Mucosa of descending colon (tissue), 3 donors: Measurements from ENCODE around the gene SRMS. TPM values are rescaled to one million over a fixed set of nuclear protein-coding genes. Genes with fewer than 3 reads are reported as not detected.

Experiments
- ATAC-seq: fragments of 200-7000 bp; cut with Tn5 transposase; one replicate; pipeline ENCODE4 v1.9.1; 2020; ENCODE audit warnings: mild to moderate bottlenecking, moderate library complexity
- DNase-seq, 3 donors: peaks; one replicate each; pipeline ENCODE4 v3.0.0-alpha.2; 2020
- H3K36me3 ChIP-seq: fragments of 200-600 bp; one replicate; pipeline ENCODE4 v1.8.0; 2021; ENCODE audit warnings: low read depth, mild to moderate bottlenecking
- H3K4me1 ChIP-seq: fragments of 200-600 bp; one replicate; pipeline ENCODE4 v1.8.0; 2021; ENCODE audit warnings: low read depth, mild to moderate bottlenecking
- H3K4me3 ChIP-seq: fragments of 200-600 bp; one replicate; pipeline ENCODE4 v1.8.0; 2021; ENCODE audit warnings: mild to moderate bottlenecking
- H3K9me3 ChIP-seq: fragments of 200-600 bp; one replicate; pipeline ENCODE4 v1.8.0; 2021; ENCODE audit warnings: mild to moderate bottlenecking
- CTCF ChIP-seq: fragments of 200-600 bp; IDR thresholded peaks from one replicate; pipeline ENCODE4 v1.8.0; 2022; ENCODE audit warnings: antibody characterized with exemption, mild to moderate bottlenecking
- intact Hi-C, 2 donors: fragments of 100-400 bp; cut with DNase I in 1 of 2; cut with micrococcal nuclease in 1 of 2; formaldehyde crosslinking; loops; one replicate each; pipeline versions ENCODE4 v1.11.0 to v1.11.1; 2022; cut with DNase I, micrococcal nuclease
- total RNA-seq, 3 donors: library from RNA; stranded (reverse); fragmentation: NEBNext Ultra II Directional in 2 of 3; extraction: Animal tissue kit (Norgen Biotek cat#: 25700) in 2 of 3; gene quantifications; one replicate each; pipeline versions ENCODE4 v1.2.1 to v1.2.4, GENCODE V29; 2021 to 2023
- donor health status: DM: no; HTN: no; CAD: no; lungs with moderate emphysema.
- donor health status: DM: no; HTN: no; CAD: no.
- donor health status: DM: no; HTN: yes; CAD: no.

The SRMS gene
- total RNA-seq, 3 donors from 2014 or later = 0.25 to 0.52 (median 0.27) TPM

DNA sequence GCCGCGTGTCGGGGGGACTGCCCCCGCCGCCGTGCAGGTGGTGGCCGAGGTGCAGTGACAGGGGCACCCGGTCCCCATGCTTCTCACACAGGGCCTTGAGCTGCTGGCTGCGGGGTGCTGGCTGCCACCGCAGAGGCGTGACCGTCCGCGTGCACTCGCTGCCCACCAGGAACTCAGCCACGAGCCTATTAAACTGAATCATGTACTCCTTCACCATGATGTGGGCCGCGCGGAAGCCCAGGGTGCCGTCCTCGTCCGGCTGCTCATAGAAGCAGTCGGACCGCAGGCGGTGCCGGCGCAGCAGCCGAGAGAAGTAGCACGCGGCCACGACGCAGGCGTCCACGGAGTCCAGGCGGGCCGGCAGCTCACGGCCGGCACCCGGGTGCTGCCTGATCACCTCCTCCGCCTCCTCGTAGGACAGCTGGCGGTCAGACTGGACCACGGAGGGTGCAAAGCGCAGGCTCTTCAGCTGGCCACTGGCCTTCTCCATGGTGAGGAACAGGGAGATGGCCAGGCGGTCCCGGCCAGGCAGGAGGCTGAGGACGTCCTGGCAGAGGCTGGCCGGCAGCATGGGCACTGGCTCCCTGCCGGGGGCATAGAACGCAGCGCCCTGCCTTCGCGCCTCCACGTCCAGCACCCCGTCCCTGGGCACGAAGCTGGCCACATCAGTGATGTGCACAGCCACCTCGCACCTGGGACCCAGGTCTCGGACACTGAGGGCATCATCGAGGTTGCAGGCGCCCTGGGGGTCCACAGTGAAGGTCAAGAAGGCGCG is 16.7 kb upstream of the SRMS start:
- TF ChIP-seq CTCF = no peak
- ATAC-seq (no peak), DNase-seq (no peak)

DNA sequence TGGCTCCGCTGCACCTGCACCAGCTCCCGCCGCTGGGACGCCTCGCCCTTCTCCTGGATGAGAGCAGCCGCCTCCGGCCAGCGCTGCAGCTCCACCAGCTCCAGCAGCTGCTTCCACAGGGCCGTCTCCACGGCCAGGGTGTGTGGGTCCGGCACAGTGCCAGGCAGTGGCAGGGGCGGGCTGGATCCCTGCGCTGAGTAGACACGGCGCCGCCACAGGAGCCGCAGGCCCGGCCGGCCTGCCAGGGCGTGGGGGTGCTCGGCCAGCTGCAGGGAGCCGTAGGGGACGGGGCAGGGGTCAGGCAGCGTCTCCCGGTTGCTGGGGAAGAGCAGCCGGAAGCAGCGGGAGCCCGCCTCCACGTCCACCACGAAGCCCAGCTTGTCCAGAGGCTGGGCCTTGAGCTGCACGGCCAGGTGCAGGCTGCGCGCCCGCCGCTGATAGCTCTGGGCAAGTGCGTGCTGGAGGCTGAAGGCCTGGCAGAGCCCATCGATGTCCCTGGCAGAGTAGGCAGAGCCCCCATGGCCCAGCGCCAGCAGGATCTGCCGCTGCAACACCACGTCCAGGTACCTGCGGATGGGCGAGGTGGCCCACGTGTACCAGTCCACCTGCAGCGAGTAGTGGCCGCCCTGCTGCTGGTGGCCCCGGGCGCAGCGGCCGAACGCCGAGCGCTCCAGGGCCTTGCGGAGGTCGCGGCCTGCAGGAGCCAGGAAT is 15.8 kb upstream of the SRMS start:
- peak in 1 of 3 donors; percentile 44 for DNase-seq

More for the DNA sequence above, 16.7 kb upstream of the SRMS start:
- Histone ChIP-seq H3K4me3 (no peak overlapping the region), H3K36me3 (no peaks in the 10 kb centered on the region), H3K4me1 (peaks cover 9% of the 10 kb centered on the region), H3K9me3 (no peaks in the 10 kb centered on the region)
- intact Hi-C loops = no loop called here

DNA sequence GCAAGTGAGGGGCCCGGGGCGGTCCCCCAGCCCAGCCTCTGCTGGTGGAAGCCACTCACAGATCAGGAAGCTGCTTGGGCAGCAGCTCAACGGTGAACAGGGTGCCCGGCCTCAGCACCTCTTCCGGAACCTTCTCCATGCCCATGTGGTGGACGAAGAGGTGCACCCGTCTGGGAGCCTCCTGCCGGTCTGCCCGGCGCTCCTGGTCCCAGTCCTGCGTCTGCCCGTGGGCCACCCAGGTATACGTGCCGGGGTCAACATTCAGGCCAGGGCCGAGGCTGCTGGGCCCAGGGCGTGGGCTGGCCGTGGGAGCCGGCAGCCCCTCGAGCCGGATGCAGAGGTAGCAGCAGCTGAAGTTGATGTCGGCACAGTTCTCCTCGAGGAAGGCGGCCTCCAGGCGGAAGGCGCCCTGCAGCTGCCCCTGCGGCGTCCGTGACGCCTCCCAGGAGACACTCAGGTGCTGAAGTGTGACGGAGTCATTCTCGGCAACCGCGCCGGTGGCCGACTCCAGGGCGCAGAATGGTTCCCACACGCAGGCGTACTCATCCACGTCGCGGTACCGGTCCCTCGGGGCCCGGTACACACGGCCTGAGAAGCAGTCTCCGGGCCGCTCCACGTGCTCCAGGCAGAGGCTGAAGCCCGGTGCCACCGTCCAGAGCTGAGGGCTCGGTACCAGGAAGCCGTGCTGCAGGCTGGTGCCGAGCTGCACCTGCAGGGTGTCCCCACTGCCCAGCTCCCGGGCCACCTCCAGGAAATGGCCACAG is 15.1 kb upstream of the SRMS start:
- no peak for ATAC-seq
- no peaks in the 10 kb centered on the region for H3K9me3 ChIP-seq
- intact Hi-C loops = no loop called here
- H3K36me3 ChIP-seq = no peaks in the 10 kb centered on the region
- DNase-seq = peak in 1 of 3 donors; percentile 49
- no peaks in the 10 kb centered on the region for H3K4me1 ChIP-seq
- no peak for TF ChIP-seq CTCF
- no peak overlapping the region for H3K4me3 ChIP-seq

More for the DNA sequence above, 15.8 kb upstream of the SRMS start:
- Histone ChIP-seq H3K4me1 (peaks cover 5% of the 10 kb centered on the region), H3K9me3 (no peaks in the 10 kb centered on the region), H3K36me3 (no peaks in the 10 kb centered on the region), H3K4me3 (no peak overlapping the region)
- no peak for ATAC-seq
- TF ChIP-seq CTCF = no peak
- intact Hi-C loops = no loop called here

DNA sequence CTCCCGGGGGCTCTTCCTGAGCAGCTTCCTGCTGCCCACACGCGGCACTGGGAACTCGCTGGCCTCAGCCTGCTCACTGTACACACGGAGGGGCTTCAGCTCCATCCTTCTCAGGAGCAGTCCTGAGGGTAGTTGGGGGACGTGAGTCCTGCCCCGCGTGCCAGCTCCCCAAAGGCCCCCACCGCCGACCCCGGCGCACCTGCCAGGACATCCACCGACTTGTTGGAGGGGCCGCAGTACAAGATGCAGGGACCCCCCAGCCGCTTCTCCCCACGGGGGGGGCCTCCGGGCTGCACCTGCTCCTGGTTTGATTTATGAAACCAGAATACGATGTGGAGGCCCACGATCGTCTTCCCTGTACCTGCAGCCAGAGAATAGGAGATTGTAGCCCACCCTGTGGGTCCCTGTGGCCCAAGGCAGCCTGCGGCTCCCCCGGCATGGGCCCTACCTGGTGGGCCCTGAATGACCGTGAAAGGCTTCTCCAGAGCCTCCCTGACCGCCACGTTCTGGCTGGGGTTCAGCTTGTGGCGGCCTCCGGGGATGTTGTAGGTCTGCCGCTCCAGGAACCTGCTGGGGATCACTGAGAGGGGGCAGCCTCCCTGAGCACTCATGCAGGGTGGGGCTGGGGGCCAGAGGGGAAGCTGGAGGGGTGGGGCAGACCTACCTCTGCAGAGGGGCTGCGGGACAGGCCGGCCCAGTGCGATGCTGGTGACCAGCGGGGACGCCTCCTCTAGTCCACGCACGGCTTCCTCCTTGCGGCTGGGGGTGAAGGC is 14.3 kb upstream of the SRMS start:
- ATAC-seq = no peak
- DNase-seq = peak in 1 of 3 donors; percentile 45
- Histone ChIP-seq H3K4me3 (no peak overlapping the region), H3K36me3 (no peaks in the 10 kb centered on the region), H3K9me3 (no peaks in the 10 kb centered on the region), H3K4me1 (no peaks in the 10 kb centered on the region)
- no peak for TF ChIP-seq CTCF
- intact Hi-C loops = no loop called here
